Endothelial cell (in vitro differentiated cells): ENCODE data around the gene OPA3. TPM values are rescaled to one million over a fixed set of nuclear protein-coding genes. Genes with fewer than 3 reads are reported as not detected.
A peak's percentile ranks its signal among the peaks of the same experiment; 100 is the strongest.

Source experiments
- DNase-seq: peaks from one replicate; pipeline ENCODE4 v3.0.0; 2021; ENCODE audit warnings: low spot score
- H3K27ac Mint-ChIP-seq: one replicate; pipeline ENCODE4 v1.8.0; 2021; ENCODE audit warnings: mixed read lengths, inconsistent platforms; ENCODE audit not compliant: unreplicated experiment
- H3K27me3 Mint-ChIP-seq: one replicate; pipeline ENCODE4 v1.8.0; 2021; ENCODE audit warnings: mild to moderate bottlenecking, moderate library complexity, mixed read lengths, inconsistent platforms; ENCODE audit not compliant: unreplicated experiment
- H3K36me3 Mint-ChIP-seq: one replicate; pipeline ENCODE4 v1.8.0; 2021; ENCODE audit warnings: mild to moderate bottlenecking, low read depth, mixed read lengths, inconsistent platforms; ENCODE audit not compliant: unreplicated experiment
- H3K4me1 Mint-ChIP-seq: one replicate; pipeline ENCODE4 v1.8.0; 2021; ENCODE audit warnings: mild to moderate bottlenecking, mixed read lengths, inconsistent platforms; ENCODE audit not compliant: unreplicated experiment
- H3K4me3 Mint-ChIP-seq: one replicate; pipeline ENCODE4 v1.8.0; 2021; ENCODE audit warnings: mild to moderate bottlenecking, mixed read lengths, inconsistent platforms; ENCODE audit not compliant: unreplicated experiment
- H3K9me3 Mint-ChIP-seq: one replicate; pipeline ENCODE4 v1.8.0; 2021; ENCODE audit warnings: mixed read lengths, inconsistent platforms; ENCODE audit not compliant: unreplicated experiment
- CTCF ChIP-seq: fragments of 200-600 bp; sonication (generic); IDR thresholded peaks from one replicate; pipeline ENCODE4 v1.5.0; 2021; ENCODE audit warnings: antibody characterized with exemption; ENCODE audit not compliant: unreplicated experiment
- total RNA-seq: library from RNA; stranded (reverse); fragmentation: NEBNext Ultra II Directional; extraction: Animal tissue kit (Norgen Biotek cat#: 25700); gene quantifications from one replicate; pipeline ENCODE4 v1.2.1, GENCODE V29; 2021; ENCODE audit not compliant: unreplicated experiment

OPA3 gene
- total RNA-seq, 1 donor from 2014 or later, result 13.4 TPM

- Mint-ChIP-seq H3K4me1 (peaks cover 33% of the 10 kb centered on the region), H3K27ac (peak overlapping the region; percentile 64), H3K9me3 (no peaks in the 10 kb centered on the region), H3K27me3 (peaks cover 19% of the 10 kb centered on the region), H3K4me3 (peak overlapping the region; percentile 100), H3K36me3 (peaks cover 17% of the 10 kb centered on the region)
- TF ChIP-seq CTCF, result no peak
- DNase-seq, result peak; percentile 70
Observed at GRCh38 chr19:45508417-45508860, 76.2 kb downstream of the OPA3 start.

DNA sequence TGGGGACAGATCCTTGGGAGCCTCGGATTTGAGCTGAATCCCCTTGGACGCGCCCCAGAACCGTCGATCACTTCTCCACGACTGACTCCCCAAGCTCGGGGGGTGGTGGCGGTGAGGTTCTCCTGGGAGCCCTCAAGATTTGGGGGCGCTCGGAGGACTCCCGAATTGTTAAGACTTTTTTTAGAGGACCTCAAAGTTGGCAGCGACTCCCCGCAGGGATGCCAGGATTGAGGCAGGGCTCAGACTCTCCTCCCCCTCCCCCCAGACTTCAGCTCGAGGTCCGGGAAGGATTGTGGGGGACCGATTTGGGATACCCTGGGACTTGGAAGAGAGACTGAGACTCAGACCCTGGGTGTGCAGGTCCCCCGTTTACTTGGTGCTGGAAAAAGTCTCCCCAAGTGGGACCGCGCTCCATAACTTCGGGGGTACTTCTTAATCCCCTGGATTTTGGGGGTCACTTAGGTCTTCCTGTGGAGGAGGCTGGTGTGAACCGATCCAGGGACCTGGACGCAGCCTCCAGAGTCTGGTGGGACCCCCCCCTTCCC lies 76.7 kb downstream of the OPA3 start:
- Mint-ChIP-seq H3K27me3 (peaks cover 19% of the 10 kb centered on the region), H3K27ac (peak overlapping the region; percentile 64), H3K9me3 (no peaks in the 10 kb centered on the region), H3K36me3 (peaks cover 17% of the 10 kb centered on the region), H3K4me3 (peak overlapping the region; percentile 100), H3K4me1 (peaks cover 28% of the 10 kb centered on the region)
- TF ChIP-seq CTCF, result no peak
- DNase-seq, result no peak

DNA sequence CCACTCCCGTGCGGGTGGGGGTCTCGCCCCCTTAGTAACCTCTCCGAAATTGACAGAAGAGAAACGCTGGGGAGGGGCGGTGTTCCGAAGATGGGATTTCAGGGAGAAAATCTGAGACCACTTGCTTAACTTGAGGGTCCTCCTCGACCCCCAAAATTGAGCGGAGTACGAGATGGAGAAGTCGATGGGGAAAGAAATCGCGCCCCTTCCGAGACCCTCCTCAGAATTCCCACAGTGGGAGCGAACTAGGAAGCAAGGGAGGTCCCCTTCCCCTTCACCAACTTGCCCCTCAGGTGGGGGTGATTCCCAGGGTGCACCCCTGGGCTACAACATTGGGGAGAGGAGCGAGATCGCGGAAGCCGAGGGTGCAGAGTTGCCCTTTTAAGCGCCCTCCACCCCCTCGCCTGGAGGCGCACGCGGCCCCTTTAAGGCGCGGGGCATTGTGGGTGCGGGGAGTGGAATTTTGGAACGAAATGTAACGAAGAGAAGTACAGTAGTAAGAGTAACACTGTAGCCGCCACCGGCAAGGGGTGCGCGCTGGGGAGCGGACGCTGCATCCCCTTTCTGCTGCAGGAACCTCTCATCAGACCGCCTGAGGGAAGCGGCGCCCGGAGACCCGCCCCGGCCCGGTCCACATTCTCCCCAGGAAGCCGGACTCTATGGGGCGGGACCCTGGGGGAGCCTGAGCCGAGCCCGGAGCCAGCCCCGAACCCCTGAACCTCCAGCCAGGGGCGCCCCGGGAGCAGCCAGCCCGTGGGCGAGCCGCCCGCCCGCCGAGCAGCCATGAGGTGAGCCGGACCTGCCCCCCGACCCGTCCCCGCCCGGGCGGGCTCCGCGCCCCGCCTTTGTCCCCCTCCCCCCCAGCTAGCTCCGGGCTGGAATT lies 77.4 kb downstream of the OPA3 start, which contains the start of gene VASP:
VASP (plus strand) TSS at position 491 of the 883 bp plus-strand sequence; CDS start at position 784, 293 bp downstream.
- no peak for TF ChIP-seq CTCF
- DNase-seq, result peak; percentile 79
- Mint-ChIP-seq H3K27ac (peak within 1 kb of the TSS; percentile 81), H3K4me3 (peak within 1 kb of the TSS; percentile 100), H3K36me3 (peaks cover 17% of the 10 kb centered on the region), H3K9me3 (no peaks in the 10 kb centered on the region), H3K4me1 (peaks cover 26% of the 10 kb centered on the region), H3K27me3 (peaks cover 19% of the 10 kb centered on the region)

- H3K4me3 Mint-ChIP-seq, result peak overlapping the region; percentile 94
- DNase-seq, result peak; percentile 94
- peak overlapping the region; percentile 81 for H3K27ac Mint-ChIP-seq
- H3K9me3 Mint-ChIP-seq, result no peaks in the 10 kb centered on the region
- H3K4me1 Mint-ChIP-seq, result peaks cover 20% of the 10 kb centered on the region
- TF ChIP-seq CTCF, result no peak
- H3K27me3 Mint-ChIP-seq, result peaks cover 18% of the 10 kb centered on the region
- H3K36me3 Mint-ChIP-seq, result peaks cover 17% of the 10 kb centered on the region
Observed at GRCh38 chr19:45506246-45506988, 78.2 kb downstream of the OPA3 start.
